ENCODE results near the gene ADCY6.

The ADCY6 gene

DNA sequence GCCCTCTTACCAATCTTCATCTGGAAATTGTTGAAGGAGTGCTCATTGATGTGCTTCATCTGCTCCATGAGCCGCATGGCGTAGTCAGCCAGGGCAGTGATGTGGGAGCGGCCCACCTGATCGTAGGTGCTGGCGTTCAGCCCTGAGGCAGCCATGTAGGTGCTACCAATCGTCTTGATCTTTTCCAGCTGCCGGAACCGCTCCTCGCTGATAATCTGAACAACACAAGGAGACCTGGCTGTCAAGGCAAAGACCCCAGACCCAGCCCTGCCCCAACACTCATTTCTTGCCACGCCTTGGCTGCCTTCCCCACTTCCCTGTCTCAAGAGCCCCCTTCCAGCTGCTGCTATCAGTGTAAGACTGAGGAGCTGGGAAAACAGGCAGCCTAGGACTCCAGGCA, 18.1 kb downstream of the ADCY6 start:
- H3K4me2 ChIP-seq (ENCODE audit: low read length), result no peak overlapping the region
- H3K9me3 ChIP-seq (ENCODE audit: low read length), result no peaks in the 10 kb centered on the region
- no peak overlapping the region for H3K27ac ChIP-seq (ENCODE audit: low read depth, low read length, poor library complexity, severe bottlenecking)
- no peaks in the 10 kb centered on the region for H4K20me1 ChIP-seq (ENCODE audit: insufficient read depth, low read length)
- H3K9ac ChIP-seq (ENCODE audit: low read length), result no peak overlapping the region
- no peak overlapping the region for H3K4me3 ChIP-seq (ENCODE audit: low read depth, low read length, poor library complexity, severe bottlenecking)
- H3K36me3 ChIP-seq (ENCODE audit: insufficient read depth, low read length), result no peaks in the 10 kb centered on the region
- TF ChIP-seq, protein P1, sequence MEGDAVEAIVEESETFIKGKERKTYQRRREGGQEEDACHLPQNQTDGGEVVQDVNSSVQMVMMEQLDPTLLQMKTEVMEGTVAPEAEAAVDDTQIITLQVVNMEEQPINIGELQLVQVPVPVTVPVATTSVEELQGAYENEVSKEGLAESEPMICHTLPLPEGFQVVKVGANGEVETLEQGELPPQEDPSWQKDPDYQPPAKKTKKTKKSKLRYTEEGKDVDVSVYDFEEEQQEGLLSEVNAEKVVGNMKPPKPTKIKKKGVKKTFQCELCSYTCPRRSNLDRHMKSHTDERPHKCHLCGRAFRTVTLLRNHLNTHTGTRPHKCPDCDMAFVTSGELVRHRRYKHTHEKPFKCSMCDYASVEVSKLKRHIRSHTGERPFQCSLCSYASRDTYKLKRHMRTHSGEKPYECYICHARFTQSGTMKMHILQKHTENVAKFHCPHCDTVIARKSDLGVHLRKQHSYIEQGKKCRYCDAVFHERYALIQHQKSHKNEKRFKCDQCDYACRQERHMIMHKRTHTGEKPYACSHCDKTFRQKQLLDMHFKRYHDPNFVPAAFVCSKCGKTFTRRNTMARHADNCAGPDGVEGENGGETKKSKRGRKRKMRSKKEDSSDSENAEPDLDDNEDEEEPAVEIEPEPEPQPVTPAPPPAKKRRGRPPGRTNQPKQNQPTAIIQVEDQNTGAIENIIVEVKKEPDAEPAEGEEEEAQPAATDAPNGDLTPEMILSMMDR (IDR thresholded peaks at IDR 0.05; ENCODE audit: low read length), result no peak
- TF ChIP-seq EZH2 (IDR thresholded peaks at IDR 0.05; ENCODE audit: borderline replicate concordance, low read length), result no peak
- H3K4me1 ChIP-seq (ENCODE audit: insufficient read depth, low read length, severe bottlenecking), result no peaks in the 10 kb centered on the region
- no peaks in the 10 kb centered on the region for H3F3A ChIP-seq (ENCODE audit: insufficient read depth, low read length)
- no peaks in the 10 kb centered on the region for H3K9me2 ChIP-seq (ENCODE audit: low read depth, low read length)
- H3K27me3 ChIP-seq (ENCODE audit: insufficient read depth, low read length), result no peaks in the 10 kb centered on the region; the same call in 1 of the 2 replicates
- H3K79me2 ChIP-seq (ENCODE audit: insufficient read depth, low read length), result no peaks in the 10 kb centered on the region
- no peak overlapping the region for H2AFZ ChIP-seq (ENCODE audit: low read length)

DNA sequence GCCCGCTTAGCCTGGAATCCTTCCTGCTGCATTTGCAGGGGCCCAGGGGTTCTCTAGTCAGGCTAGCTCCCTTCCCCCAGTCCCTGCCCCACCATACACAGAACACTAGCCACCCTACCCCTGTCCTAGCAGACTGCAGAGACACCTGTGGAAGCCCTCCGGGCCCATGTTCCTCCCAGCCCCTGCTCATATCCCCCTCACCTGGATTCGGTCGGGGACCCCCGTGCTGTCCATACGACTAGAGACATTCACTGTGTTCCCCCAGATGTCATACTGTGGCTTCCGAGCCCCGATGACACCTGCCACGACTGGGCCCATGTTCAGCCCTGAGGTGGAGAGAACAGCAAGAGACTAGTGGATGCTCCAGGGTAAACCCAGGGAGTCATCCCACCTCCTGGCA, 20.2 kb downstream of the ADCY6 start:
- Histone ChIP-seq H3K9me3 (ENCODE audit: low read length) (no peaks in the 10 kb centered on the region), H3K36me3 (ENCODE audit: insufficient read depth, low read length) (no peaks in the 10 kb centered on the region), H3K9me2 (ENCODE audit: low read depth, low read length) (no peaks in the 10 kb centered on the region), H3K79me2 (ENCODE audit: insufficient read depth, low read length) (no peaks in the 10 kb centered on the region), H3K27me3 (ENCODE audit: insufficient read depth, low read length) (no peaks in the 10 kb centered on the region; the same call in 1 of the 2 replicates), H3K27ac (ENCODE audit: low read depth, low read length, poor library complexity, severe bottlenecking) (no peak overlapping the region), H3K9ac (ENCODE audit: low read length) (no peak overlapping the region), H3F3A (ENCODE audit: insufficient read depth, low read length) (no peaks in the 10 kb centered on the region), H3K4me3 (ENCODE audit: low read depth, low read length, poor library complexity, severe bottlenecking) (no peak overlapping the region), H3K4me2 (ENCODE audit: low read length) (no peak overlapping the region), H3K4me1 (ENCODE audit: insufficient read depth, low read length, severe bottlenecking) (no peaks in the 10 kb centered on the region), H2AFZ (ENCODE audit: low read length) (no peak overlapping the region), H4K20me1 (ENCODE audit: insufficient read depth, low read length) (no peaks in the 10 kb centered on the region)
- TF ChIP-seq EZH2 (IDR thresholded peaks at IDR 0.05; ENCODE audit: borderline replicate concordance, low read length), result no peak
- TF ChIP-seq, protein P1 (IDR thresholded peaks at IDR 0.05; ENCODE audit: low read length), result no peak

DNA sequence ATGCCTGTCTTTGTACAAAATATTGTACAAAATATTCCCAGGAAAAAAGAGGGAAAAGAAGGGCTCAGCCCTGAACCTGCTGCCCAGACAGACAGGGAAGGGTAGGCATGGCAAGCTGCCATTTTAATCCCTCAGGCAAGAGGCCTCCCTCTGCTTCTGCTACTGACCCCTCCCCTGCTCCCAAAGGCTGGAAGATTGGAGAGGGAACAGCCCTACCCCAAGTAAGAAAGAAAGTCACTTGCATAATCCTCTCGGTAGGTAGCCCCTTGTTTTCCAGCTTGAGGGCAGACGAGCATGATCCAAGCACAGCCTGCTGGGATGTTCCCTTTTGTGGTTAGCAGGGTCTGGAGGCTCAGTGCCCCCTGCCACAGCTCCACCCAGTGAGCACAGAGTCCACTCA, 20.7 kb downstream of the ADCY6 start:
- TF ChIP-seq EZH2 (IDR thresholded peaks at IDR 0.05; ENCODE audit: borderline replicate concordance, low read length), result no peak
- TF ChIP-seq, protein P1 (IDR thresholded peaks at IDR 0.05; ENCODE audit: low read length), result no peak
- Histone ChIP-seq H3K27me3 (ENCODE audit: insufficient read depth, low read length) (no peaks in the 10 kb centered on the region), H3K9me3 (ENCODE audit: low read length) (no peaks in the 10 kb centered on the region), H3F3A (ENCODE audit: insufficient read depth, low read length) (no peaks in the 10 kb centered on the region), H3K27ac (ENCODE audit: low read depth, low read length, poor library complexity, severe bottlenecking) (no peak overlapping the region), H3K4me1 (ENCODE audit: insufficient read depth, low read length, severe bottlenecking) (no peaks in the 10 kb centered on the region), H3K4me3 (ENCODE audit: low read depth, low read length, poor library complexity, severe bottlenecking) (no peak overlapping the region), H3K9ac (ENCODE audit: low read length) (no peak overlapping the region), H2AFZ (ENCODE audit: low read length) (no peak overlapping the region), H3K36me3 (ENCODE audit: insufficient read depth, low read length) (no peaks in the 10 kb centered on the region), H3K79me2 (ENCODE audit: insufficient read depth, low read length) (no peaks in the 10 kb centered on the region), H3K9me2 (ENCODE audit: low read depth, low read length) (no peaks in the 10 kb centered on the region), H4K20me1 (ENCODE audit: insufficient read depth, low read length) (no peaks in the 10 kb centered on the region), H3K4me2 (ENCODE audit: low read length) (no peak overlapping the region)
